Adrenal gland (tissue), 5 donors: Measurements from ENCODE around the gene ACVR1B.

Experiments used
- POLR2A ChIP-seq, 2 donors: fragments of 450-650 bp; IDR thresholded peaks; one replicate each; pipeline ENCODE4 v1.6.1; 2017; ENCODE audit warnings: antibody characterized with exemption in 2 of 2, mild to moderate bottlenecking in 2 of 2, moderate library complexity in 1 of 2
- TF ChIP-seq, protein P1 (sequence below), 6 experiments: fragments of 450-650 bp in 4 of 6; fragments of 200-600 bp in 2 of 6; sonication (generic) in 1 of 6; IDR thresholded peaks; 1 replicate in 5 of 6; 2 replicates in 1 of 6; pipeline versions ENCODE4 v1.5.1 to v1.8.0; 2016 to 2021; ENCODE audit warnings: antibody characterized with exemption in 6 of 6, mild to moderate bottlenecking in 2 of 6, moderate library complexity in 1 of 6
- donor health status: DM: no; HTN: no; CAD: no.

- TF ChIP-seq, protein P1, sequence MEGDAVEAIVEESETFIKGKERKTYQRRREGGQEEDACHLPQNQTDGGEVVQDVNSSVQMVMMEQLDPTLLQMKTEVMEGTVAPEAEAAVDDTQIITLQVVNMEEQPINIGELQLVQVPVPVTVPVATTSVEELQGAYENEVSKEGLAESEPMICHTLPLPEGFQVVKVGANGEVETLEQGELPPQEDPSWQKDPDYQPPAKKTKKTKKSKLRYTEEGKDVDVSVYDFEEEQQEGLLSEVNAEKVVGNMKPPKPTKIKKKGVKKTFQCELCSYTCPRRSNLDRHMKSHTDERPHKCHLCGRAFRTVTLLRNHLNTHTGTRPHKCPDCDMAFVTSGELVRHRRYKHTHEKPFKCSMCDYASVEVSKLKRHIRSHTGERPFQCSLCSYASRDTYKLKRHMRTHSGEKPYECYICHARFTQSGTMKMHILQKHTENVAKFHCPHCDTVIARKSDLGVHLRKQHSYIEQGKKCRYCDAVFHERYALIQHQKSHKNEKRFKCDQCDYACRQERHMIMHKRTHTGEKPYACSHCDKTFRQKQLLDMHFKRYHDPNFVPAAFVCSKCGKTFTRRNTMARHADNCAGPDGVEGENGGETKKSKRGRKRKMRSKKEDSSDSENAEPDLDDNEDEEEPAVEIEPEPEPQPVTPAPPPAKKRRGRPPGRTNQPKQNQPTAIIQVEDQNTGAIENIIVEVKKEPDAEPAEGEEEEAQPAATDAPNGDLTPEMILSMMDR (IDR thresholded peaks at IDR 0.05), result no peak
- TF ChIP-seq POLR2A (IDR thresholded peaks at IDR 0.05), result no peak
Measured at GRCh38 chr12:51959921-51960320, 8.4 kb downstream of the ACVR1B start.
